Colon (tissue), 2 donors: Measurements from ENCODE around the gene TRPM5.

Experiments
- FAIRE-seq: peaks from 2 replicates; lab custom pipeline; 2012; peaks lifted over from hg19 to GRCh38; lab: Jason Lieb, UNC
- donor health status: control.
- donor health status: control.

Gene TRPM5

DNA sequence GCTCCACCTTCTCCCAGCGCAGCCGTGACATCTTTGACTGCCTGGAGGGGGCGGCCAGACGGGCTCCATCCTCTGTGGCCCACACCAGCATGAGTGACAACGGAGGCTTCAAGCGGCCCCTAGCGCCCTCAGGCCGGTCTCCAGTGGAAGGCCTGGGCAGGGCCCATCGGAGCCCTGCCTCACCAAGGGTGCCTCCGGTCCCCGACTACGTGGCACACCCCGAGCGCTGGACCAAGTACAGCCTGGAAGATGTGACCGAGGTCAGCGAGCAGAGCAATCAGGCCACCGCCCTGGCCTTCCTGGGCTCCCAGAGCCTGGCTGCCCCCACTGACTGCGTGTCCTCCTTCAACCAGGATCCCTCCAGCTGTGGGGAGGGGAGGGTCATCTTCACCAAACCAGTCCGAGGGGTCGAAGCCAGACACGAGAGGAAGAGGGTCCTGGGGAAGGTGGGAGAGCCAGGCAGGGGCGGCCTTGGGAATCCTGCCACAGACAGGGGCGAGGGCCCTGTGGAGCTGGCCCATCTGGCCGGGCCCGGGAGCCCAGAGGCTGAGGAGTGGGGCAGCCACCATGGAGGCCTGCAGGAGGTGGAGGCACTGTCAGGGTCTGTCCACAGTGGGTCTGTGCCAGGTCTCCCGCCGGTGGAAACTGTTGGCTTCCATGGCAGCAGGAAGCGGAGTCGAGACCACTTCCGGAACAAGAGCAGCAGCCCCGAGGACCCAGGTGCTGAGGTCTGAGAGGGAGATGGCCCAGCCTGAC lies 41.2 kb downstream of the TRPM5 start:
- FAIRE-seq, result no peak

- FAIRE-seq, result no peak
These were observed 42.2 kb downstream of the TRPM5 start for GRCh38 chr11:2402106-2402505.

GRCh38 chr11:2401436-2401984 lies 42.8 kb downstream of the TRPM5 start:
- FAIRE-seq, result no peak

DNA sequence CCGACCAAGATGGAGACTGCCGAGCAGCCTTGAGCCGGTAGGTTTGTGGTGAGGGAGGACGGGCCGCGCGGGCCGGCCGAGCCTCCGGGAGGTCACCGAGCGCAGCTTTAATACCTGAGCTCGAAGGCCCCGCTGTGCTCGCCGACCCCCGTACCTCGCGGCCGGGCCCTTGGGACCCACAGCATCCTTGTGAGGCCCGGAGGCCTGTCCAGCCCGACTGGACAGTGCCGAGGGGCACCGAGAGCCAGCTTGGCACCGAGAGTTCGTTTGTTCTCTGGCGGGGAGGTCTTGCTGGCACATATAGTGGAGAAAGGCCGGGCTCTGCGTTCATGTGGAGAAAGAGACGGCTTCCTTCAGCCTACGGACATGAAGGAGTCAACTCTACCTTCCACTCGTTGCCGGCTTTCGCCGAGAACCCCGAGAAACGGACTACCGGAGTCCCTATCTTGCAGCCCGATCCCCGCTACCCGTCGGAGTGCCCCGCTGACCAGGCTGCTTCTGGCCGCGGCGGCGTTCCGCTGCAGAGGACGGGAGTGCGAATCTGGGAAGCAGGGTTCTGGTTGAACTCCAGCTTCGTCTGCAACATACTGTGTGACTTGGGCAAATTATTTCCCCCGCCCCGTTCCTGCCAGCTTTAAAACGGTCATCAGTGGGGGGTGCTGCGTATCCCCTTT lies 43.4 kb downstream of the TRPM5 start:
- FAIRE-seq, result no peak

GRCh38 chr11:2400069-2400761 lies 44.1 kb downstream of the TRPM5 start, which contains the start of gene TSSC4:
Gene TSSC4 (plus strand): TSS chr11:2400750. CDS start chr11:2402634, 1,884 bp downstream.
- peak; percentile 89 for FAIRE-seq

DNA sequence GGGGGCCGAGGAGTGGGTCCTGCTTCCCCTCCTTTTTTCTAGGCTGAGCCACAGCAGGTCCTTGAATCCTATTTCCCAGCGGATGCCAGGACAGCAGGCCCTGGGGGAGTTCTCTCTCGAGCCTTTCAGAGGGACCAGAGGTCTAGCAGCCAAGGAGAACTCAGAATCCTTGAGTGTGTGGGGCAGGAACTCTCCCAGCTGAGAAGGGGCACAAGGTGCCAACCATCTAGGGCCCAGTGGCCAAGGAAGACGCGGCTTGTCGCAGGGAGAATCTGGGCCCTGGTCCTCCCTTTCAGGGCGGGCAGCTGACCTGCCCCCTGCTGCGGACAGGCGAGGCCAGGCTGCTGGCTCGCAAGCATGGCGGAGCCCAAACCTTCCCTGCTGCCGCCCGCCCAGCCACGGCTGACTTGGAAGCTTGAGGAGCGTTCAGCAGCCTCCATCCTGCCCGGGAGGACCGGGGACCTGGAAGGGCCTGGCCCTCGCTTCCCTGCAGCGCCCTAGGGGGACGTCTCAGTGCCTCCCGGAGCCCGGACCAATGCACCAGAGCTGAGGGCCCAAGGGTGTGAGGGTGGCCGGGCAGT lies 44.7 kb downstream of the TRPM5 start:
- no peak for FAIRE-seq

GRCh38 chr11:2398664-2399355 lies 45.5 kb downstream of the TRPM5 start:
- no peak for FAIRE-seq

DNA sequence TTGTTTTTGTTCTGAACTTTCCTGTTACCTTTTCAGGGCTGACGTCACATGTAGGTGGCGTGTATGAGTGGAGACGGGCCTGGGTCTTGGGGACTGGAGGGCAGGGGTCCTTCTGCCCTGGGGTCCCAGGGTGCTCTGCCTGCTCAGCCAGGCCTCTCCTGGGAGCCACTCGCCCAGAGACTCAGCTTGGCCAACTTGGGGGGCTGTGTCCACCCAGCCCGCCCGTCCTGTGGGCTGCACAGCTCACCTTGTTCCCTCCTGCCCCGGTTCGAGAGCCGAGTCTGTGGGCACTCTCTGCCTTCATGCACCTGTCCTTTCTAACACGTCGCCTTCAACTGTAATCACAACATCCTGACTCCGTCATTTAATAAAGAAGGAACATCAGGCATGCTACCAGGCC lies 47.3 kb downstream of the TRPM5 start:
- FAIRE-seq, result no peak

DNA sequence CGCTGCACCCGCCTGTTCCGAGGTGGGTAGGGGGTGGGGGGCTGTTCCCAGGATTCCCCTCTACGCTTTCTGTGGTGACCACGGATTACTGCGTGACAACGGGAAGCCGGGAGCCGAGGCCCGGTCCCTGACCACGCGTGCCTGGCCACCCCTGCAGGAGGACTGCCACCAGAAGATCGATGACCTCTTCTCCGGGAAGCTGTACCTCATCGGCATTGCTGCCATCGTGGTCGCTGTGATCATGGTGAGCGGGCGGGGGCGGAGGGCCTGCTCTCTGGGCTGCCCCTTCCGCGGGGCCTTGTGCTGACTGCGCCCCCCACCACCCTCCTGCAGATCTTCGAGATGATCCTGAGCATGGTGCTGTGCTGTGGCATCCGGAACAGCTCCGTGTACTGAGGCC lies 47.8 kb downstream of the TRPM5 start:
- FAIRE-seq, result no peak

- FAIRE-seq, result no peak
These were observed 48.5 kb downstream of the TRPM5 start for GRCh38 chr11:2395856-2396255.

GRCh38 chr11:2395211-2395730 lies 49.0 kb downstream of the TRPM5 start:
- no peak for FAIRE-seq

GRCh38 chr11:2394818-2395105 lies 49.6 kb downstream of the TRPM5 start:
- no peak for FAIRE-seq
